Panc1 (cell line): ENCODE results near the gene GAS2. TPM values are rescaled to one million over a fixed set of nuclear protein-coding genes. Genes with fewer than 3 reads are reported as not detected.

Experiments used
- ATAC-seq: fragments of 200-7000 bp; cut with Tn5 transposase; 2 replicates; pipeline ENCODE4 v1.9.1; 2020; ENCODE audit warnings: mild to moderate bottlenecking, moderate library complexity
- BruUV-seq: library from RNA; stranded (reverse); fragments of 400-500 nt; replicated peaks from 2 replicates; lab custom pipeline; 2021; lab: Mats Ljungman, UMichigan
- CTCF ChIA-PET: fragments of 300-600 bp; sonication (Branson Sonifier 250); formaldehyde crosslinking; loops from one replicate; lab custom pipeline; 2022; ENCODE audit warnings: antibody characterized with exemption; lab: Charles Lee
- POLR2A ChIA-PET: fragments of 300-600 bp; sonication (Branson Sonifier 250); formaldehyde crosslinking; loops from one replicate; lab custom pipeline; 2022; ENCODE audit warnings: antibody characterized with exemption; lab: Charles Lee
- DNase-seq: peaks from one replicate; pipeline ENCODE4 v3.0.0-alpha.2; 2010; ENCODE audit warnings: low read depth, low spot score
- H3K27ac ChIP-seq: 2 replicates; pipeline ENCODE4 v1.5.1; 2011; ENCODE audit warnings: mild to moderate bottlenecking, low read length, inconsistent platforms
- H3K27me3 ChIP-seq: fragments of 200-500 bp; sonication (Bioruptor generic); 2 replicates; pipeline ENCODE4 v1.6.0; 2014; ENCODE audit warnings: low read length, inconsistent platforms; ENCODE audit not compliant: control insufficient read depth, insufficient read depth
- H3K36me3 ChIP-seq: fragments of 200-500 bp; sonication (Bioruptor generic); 2 replicates; pipeline ENCODE4 v1.5.1; 2014; ENCODE audit warnings: inconsistent platforms, mild to moderate bottlenecking, low read length, moderate library complexity; ENCODE audit not compliant: control insufficient read depth, insufficient read depth
- H3K4me1 ChIP-seq: 2 replicates; pipeline ENCODE4 v1.5.1; 2011; ENCODE audit warnings: inconsistent platforms, mild to moderate bottlenecking, low read length, moderate library complexity; ENCODE audit not compliant: control insufficient read depth, insufficient read depth
- H3K4me3 ChIP-seq, 2 experiments: 2 replicates each; pipeline ENCODE4 v1.5.1; 2011 to 2012; ENCODE audit warnings: low read depth in 2 of 2, low read length in 2 of 2, mild to moderate bottlenecking in 2 of 2, inconsistent platforms in 1 of 2, moderate library complexity in 1 of 2
- H3K9me3 ChIP-seq: fragments of 200-500 bp; sonication (Bioruptor generic); 2 replicates; pipeline ENCODE4 v1.5.1; 2014; ENCODE audit warnings: low read depth, mild to moderate bottlenecking, inconsistent platforms, low read length, moderate library complexity; ENCODE audit not compliant: control insufficient read depth, insufficient read depth
- CTCF ChIP-seq: fragments of 450-650 bp; IDR thresholded peaks from 2 replicates; pipeline ENCODE4 v1.5.1; 2017; ENCODE audit warnings: mild to moderate bottlenecking
- POLR2AphosphoS5 ChIP-seq: IDR thresholded peaks from 2 replicates; pipeline ENCODE4 v1.6.1; 2012; ENCODE audit warnings: mild to moderate bottlenecking, low read depth, low read length, moderate library complexity
- REST ChIP-seq, 2 experiments: IDR thresholded peaks; 2 replicates each; pipeline ENCODE4 v1.6.1; 2011 to 2012; ENCODE audit warnings: low read depth in 2 of 2, control low read depth in 1 of 2, low read length in 1 of 2, mild to moderate bottlenecking in 1 of 2, moderate library complexity in 1 of 2; ENCODE audit not compliant: insufficient read depth in 1 of 2
- SIN3A ChIP-seq: IDR thresholded peaks from 2 replicates; pipeline ENCODE4 v1.6.1; 2012; ENCODE audit warnings: low read depth, mild to moderate bottlenecking, low read length, moderate library complexity, borderline replicate concordance; ENCODE audit not compliant: insufficient read depth
- TCF7L2 ChIP-seq: IDR thresholded peaks from 2 replicates; pipeline ENCODE4 v1.6.1; 2011; ENCODE audit warnings: mild to moderate bottlenecking, low read depth, low read length, inconsistent platforms
- in situ Hi-C: cut with HindIII; loops from 2 replicates; pipeline ENCODE4 v1.10.0; 2016; ENCODE audit warnings: low sequenced_read_pairs, low pct_unique_long_range_greater_than_20kb
- intact Hi-C: fragments of 100-400 bp; cut with micrococcal nuclease; formaldehyde crosslinking; loops from one replicate; pipeline ENCODE4 v1.10.0; 2022; ENCODE audit not compliant: unreplicated experiment
- total RNA-seq: library from RNA; stranded (reverse); gene quantifications from one replicate; pipeline ENCODE4 v1.2.1, GENCODE V29; 2021; ENCODE audit not compliant: unreplicated experiment

GAS2 gene
- total RNA-seq, 1 experiment from 2014 or later, result 0.87 TPM

DNA sequence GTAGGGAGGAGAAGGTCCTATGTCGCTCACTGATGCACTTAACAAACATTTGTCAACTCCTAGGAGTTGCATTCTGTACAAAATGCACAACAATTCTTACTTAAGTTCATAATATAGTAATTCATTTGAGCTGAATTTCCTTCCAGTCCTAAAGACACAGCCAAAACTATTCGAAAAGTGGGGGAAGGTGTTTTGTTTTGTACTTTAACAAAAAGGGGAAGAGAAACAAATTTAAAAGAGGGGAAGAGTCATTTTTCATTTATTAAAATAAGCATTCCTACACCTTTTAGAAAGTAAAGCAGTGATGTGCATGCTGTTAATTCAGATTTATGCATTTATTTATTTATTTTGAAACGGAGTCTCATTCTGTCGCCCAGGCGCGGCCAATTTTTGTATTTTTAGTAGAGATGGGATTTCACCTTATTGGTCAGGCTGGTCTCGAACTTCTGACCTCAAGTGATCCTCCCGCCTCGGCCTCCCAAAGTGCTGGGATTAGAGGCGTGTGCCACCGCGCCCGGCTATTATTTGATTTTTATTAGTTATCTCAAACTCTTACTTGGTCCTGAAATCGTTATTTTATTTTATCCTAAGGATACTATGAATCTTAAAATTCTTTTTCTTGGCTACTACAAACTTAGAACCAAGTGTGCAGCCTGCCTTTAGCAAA, 39.7 kb upstream of the GAS2 start:
- ChIA-PET POLR2A (no interaction called here), CTCF (no interaction called here)
- Histone ChIP-seq H3K9me3 (no peaks in the 10 kb centered on the region), H3K4me1 (0 out of 2 replicates have a peak, but pooled peaks cover 9% of the 10 kb centered on the region), H3K36me3 (no peaks in the 10 kb centered on the region), H3K4me3 (peak overlapping the region in 1 of 2 experiments; percentile 81; a peak in 2 of 4 replicates), H3K27ac (peak overlapping the region; percentile 96), H3K27me3 (no peaks in the 10 kb centered on the region)
- in situ Hi-C loops, result no loop called here
- DNase-seq (no peak), ATAC-seq (no peak)
- BruUV-seq, result no TSS peak
- intact Hi-C loops, result no loop called here
- TF ChIP-seq TCF7L2, result no peak
- no peak for TF ChIP-seq CTCF
- no peak for TF ChIP-seq REST (IDR thresholded peaks at IDR 0.05; ENCODE audit: insufficient read depth in 1 of 2, low read depth in 2 of 2, low read length in 1 of 2)
- TF ChIP-seq POLR2AphosphoS5, result no peak
- no peak for TF ChIP-seq SIN3A

DNA sequence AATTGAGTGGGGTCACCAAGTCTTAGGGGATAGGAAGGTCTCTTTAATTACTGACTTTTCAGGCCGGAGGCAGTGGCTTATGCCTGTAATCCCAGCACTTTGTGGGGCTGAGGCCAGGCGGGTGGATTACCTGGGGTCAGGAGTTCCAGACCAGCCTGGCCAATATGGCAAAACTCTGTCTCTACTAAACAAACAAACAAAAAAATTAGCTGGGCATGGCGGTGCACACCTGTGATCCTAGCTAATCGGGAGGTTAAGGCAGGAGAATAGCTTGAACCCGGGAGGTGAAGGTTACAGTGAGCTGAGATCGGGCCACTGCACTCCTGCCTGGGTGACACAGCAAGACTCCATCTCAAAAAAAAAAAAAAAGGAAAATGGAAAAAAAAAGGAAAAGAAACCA, 39.0 kb upstream of the GAS2 start:
- ChIA-PET POLR2A (no interaction called here), CTCF (interaction anchor here (0.7 kb wide), 1 partner anchor 37 kb away, joined by 4 read pairs; no protein-coding TSS in a partner anchor)
- ATAC-seq (no peak), DNase-seq (no peak)
- TF ChIP-seq CTCF (no peak), POLR2AphosphoS5 (no peak), TCF7L2 (no peak), REST (IDR thresholded peaks at IDR 0.05; ENCODE audit: insufficient read depth in 1 of 2, low read depth in 2 of 2, low read length in 1 of 2) (no peak), SIN3A (no peak)
- H3K27me3 ChIP-seq, result no peaks in the 10 kb centered on the region
- no peaks in the 10 kb centered on the region for H3K9me3 ChIP-seq
- H3K4me3 ChIP-seq, result no peak overlapping the region
- H3K36me3 ChIP-seq, result no peaks in the 10 kb centered on the region
- no peak overlapping the region for H3K27ac ChIP-seq
- no TSS peak for BruUV-seq
- 0 out of 2 replicates have a peak, but pooled peaks cover 9% of the 10 kb centered on the region for H3K4me1 ChIP-seq
- in situ Hi-C loops, result no loop called here
- intact Hi-C loops, result no loop called here
